CD4-positive, alpha-beta T cell (primary cell): Measurements from ENCODE around the gene NCR3LG1. TPM values are rescaled to one million over a fixed set of nuclear protein-coding genes. Genes with fewer than 3 reads are reported as not detected.

Source experiments
- ATAC-seq: fragments of 200-7000 bp; cut with Tn5 transposase; one replicate; pipeline ENCODE4 v1.10.0; 2022; ENCODE audit warnings: mild to moderate bottlenecking; ENCODE audit not compliant: poor library complexity
- CTCF ChIA-PET: fragments of 350-600 bp; sonication (Branson Sonifier 250); formaldehyde crosslinking; loops from one replicate; lab custom pipeline; 2021; ENCODE audit warnings: antibody characterized with exemption, inconsistent platforms; lab: Charles Lee
- POLR2A ChIA-PET: fragments of 350-600 bp; sonication (Branson Sonifier 250); formaldehyde crosslinking; loops from one replicate; lab custom pipeline; 2021; ENCODE audit warnings: antibody characterized with exemption, inconsistent platforms; lab: Charles Lee
- DNase-seq, 14 experiments: peaks; one replicate each; pipeline ENCODE4 v3.0.0-alpha.2; 2013 to 2020; ENCODE audit warnings: mixed read lengths in 2 of 14
- H3K27ac ChIP-seq, 2 donors: one replicate each; pipeline versions ENCODE4 v1.5.1 to v1.7.0; 2013; ENCODE audit warnings: low read length in 2 of 2, low read depth in 1 of 2, mild to moderate bottlenecking in 1 of 2
- H3K27me3 ChIP-seq, 2 experiments: 1 replicate in 1 of 2; 2 replicates in 1 of 2; pipeline versions ENCODE4 v1.6.1 to v1.7.0; 2013; ENCODE audit warnings: low read length in 2 of 2, control low read depth in 1 of 2, mild to moderate bottlenecking in 1 of 2, moderate library complexity in 1 of 2; ENCODE audit not compliant: insufficient read depth in 2 of 2, control insufficient read depth in 1 of 2
- H3K36me3 ChIP-seq: one replicate; pipeline ENCODE4 v1.6.1; 2013; ENCODE audit warnings: low read length, control low read depth; ENCODE audit not compliant: insufficient read depth
- H3K4me1 ChIP-seq: one replicate; pipeline ENCODE4 v1.6.1; 2013; ENCODE audit warnings: low read length, control low read depth; ENCODE audit not compliant: insufficient read depth
- H3K4me3 ChIP-seq: one replicate; pipeline ENCODE4 v1.5.1; 2013; ENCODE audit warnings: mild to moderate bottlenecking, low read length, moderate library complexity
- H3K9me3 ChIP-seq, 2 experiments: 1 replicate in 1 of 2; 2 replicates in 1 of 2; pipeline versions ENCODE4 v1.6.1 to v1.7.0; 2013; ENCODE audit warnings: low read length in 2 of 2, mild to moderate bottlenecking in 2 of 2, control low read depth in 1 of 2, moderate library complexity in 1 of 2; ENCODE audit not compliant: control insufficient read depth in 1 of 2, insufficient read depth in 1 of 2
- H3K27ac Mint-ChIP-seq: one replicate; pipeline ENCODE4 v1.8.0; 2020; ENCODE audit warnings: mixed read lengths
- H3K27me3 Mint-ChIP-seq: one replicate; pipeline ENCODE4 v1.8.0; 2021; ENCODE audit warnings: mixed read lengths
- H3K36me3 Mint-ChIP-seq: one replicate; pipeline ENCODE4 v1.8.0; 2021; ENCODE audit warnings: low read depth, mixed read lengths
- H3K4me1 Mint-ChIP-seq: one replicate; pipeline ENCODE4 v1.8.0; 2021; ENCODE audit warnings: low read depth, mixed read lengths
- H3K4me3 Mint-ChIP-seq: one replicate; pipeline ENCODE4 v1.8.0; 2020; ENCODE audit warnings: mild to moderate bottlenecking, mixed read lengths
- H3K9me3 Mint-ChIP-seq: one replicate; pipeline ENCODE4 v1.8.0; 2020; ENCODE audit warnings: mixed read lengths
- CTCF ChIP-seq: fragments of 200-600 bp; IDR thresholded peaks from one replicate; pipeline ENCODE4 v1.8.0; 2022; ENCODE audit warnings: antibody characterized with exemption, mild to moderate bottlenecking
- intact Hi-C, 2 experiments: fragments of 100-400 bp; cut with DNase I in 1 of 2; cut with micrococcal nuclease in 1 of 2; formaldehyde crosslinking; loops; one replicate each; pipeline versions ENCODE4 v1.15.1 to v1.9.0; 2023 to 2025; cut with DNase I, micrococcal nuclease
- total RNA-seq, 174 experiments: library from RNA in 2 of 174; stranded (reverse) in 2 of 174; gene quantifications; one replicate each; pipeline ENCODE4 v1.2.3 and lab custom pipeline; 2021 to 2026

The NCR3LG1 gene
- total RNA-seq, 2 experiments from 2014 or later = 2.2 to 2.4 TPM

- H3K9me3 ChIP-seq = peaks cover 19 to 49% of the 10 kb centered on the region in 2 experiments
- no peak overlapping the region for H3K4me3 ChIP-seq
- H3K27me3 Mint-ChIP-seq = no peaks in the 10 kb centered on the region
- peaks cover 62% of the 10 kb centered on the region for H3K36me3 Mint-ChIP-seq
- DNase-seq (no peak), ATAC-seq (no peak)
- no peaks in the 10 kb centered on the region for H3K4me1 Mint-ChIP-seq
- intact Hi-C loops = no loop called here
- H3K27me3 ChIP-seq = no peaks in the 10 kb centered on the region
- CTCF ChIA-PET = no interaction called here
- H3K4me3 Mint-ChIP-seq = no peak overlapping the region
- peaks cover 10% of the 10 kb centered on the region for H3K36me3 ChIP-seq
- peaks cover 24% of the 10 kb centered on the region for H3K9me3 Mint-ChIP-seq
- no peak for TF ChIP-seq CTCF
- POLR2A ChIA-PET = no interaction called here
- no peaks in the 10 kb centered on the region for H3K4me1 ChIP-seq
- no peak overlapping the region for H3K27ac Mint-ChIP-seq
- H3K27ac ChIP-seq = no peak overlapping the region
Measured at GRCh38 chr11:17369094-17369493, 17.5 kb downstream of the NCR3LG1 start.

DNA sequence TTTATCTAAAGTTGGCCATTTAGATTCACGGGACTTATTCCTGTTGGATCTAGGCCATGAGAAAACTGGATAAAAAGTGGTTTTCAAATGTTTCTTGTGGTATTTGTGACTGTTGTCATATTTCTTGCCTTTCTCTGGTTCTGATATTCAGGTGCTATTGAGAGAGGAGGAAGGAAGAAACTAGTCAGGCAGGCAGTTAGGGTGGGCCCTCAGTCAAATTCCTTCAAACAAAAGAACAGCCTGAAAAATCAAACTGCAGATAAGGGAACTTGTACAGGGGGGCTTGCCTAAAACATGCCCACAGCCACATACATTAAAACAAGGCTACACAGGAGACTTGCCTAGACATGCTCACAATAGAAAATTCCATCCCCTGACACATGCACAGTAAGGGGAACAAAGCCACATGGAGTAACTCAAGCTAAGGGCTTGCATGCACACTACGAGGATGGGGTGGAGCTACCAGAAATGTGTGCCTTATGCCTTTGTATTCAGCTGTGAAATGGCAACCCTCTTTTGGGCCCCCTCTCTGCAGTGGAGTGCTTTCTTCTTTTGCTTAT lies 18.2 kb downstream of the NCR3LG1 start:
- Mint-ChIP-seq H3K4me1 (no peaks in the 10 kb centered on the region), H3K27me3 (no peaks in the 10 kb centered on the region), H3K9me3 (peaks cover 24% of the 10 kb centered on the region), H3K27ac (no peak overlapping the region), H3K4me3 (no peak overlapping the region), H3K36me3 (peaks cover 67% of the 10 kb centered on the region)
- Histone ChIP-seq H3K9me3 (peaks cover 19 to 49% of the 10 kb centered on the region in 2 experiments), H3K4me3 (no peak overlapping the region), H3K27ac (no peak overlapping the region), H3K27me3 (no peaks in the 10 kb centered on the region), H3K4me1 (no peaks in the 10 kb centered on the region), H3K36me3 (peaks cover 10% of the 10 kb centered on the region)
- no peak for TF ChIP-seq CTCF
- ChIA-PET CTCF (no interaction called here), POLR2A (no interaction called here)
- intact Hi-C loops = no loop called here
- DNase-seq = no peak
- ATAC-seq = no peak

GRCh38 chr11:17371614-17372013 lies 20.0 kb downstream of the NCR3LG1 start:
- intact Hi-C loops = no loop called here
- H3K27me3 ChIP-seq = no peaks in the 10 kb centered on the region
- Mint-ChIP-seq H3K4me3 (no peak overlapping the region), H3K27ac (no peak overlapping the region), H3K9me3 (peaks cover 24% of the 10 kb centered on the region), H3K36me3 (peaks cover 65% of the 10 kb centered on the region), H3K4me1 (no peaks in the 10 kb centered on the region), H3K27me3 (no peaks in the 10 kb centered on the region)
- H3K4me3 ChIP-seq = no peak overlapping the region
- DNase-seq = no peak
- H3K4me1 ChIP-seq = no peaks in the 10 kb centered on the region
- peaks cover 19 to 49% of the 10 kb centered on the region in 2 experiments for H3K9me3 ChIP-seq
- ChIA-PET CTCF (no interaction called here), POLR2A (no interaction called here)
- ATAC-seq = no peak
- TF ChIP-seq CTCF = no peak
- H3K36me3 ChIP-seq = peaks cover 10% of the 10 kb centered on the region
- H3K27ac ChIP-seq = no peak overlapping the region
